Inflammatory macrophage treated with lipopolysaccharide for 1 hour (primary cell): Measurements from ENCODE around the gene PARD3.
A peak's percentile ranks its signal among the peaks of the same experiment; 100 is the strongest.

ENCODE experiments used
- DNase-seq, 2 donors: peaks; one replicate each; pipeline ENCODE4 v3.0.0-alpha.2; 2020 to 2022

The PARD3 gene

GRCh38 chr10:34524369-34525091, 290.6 kb downstream of the PARD3 start:
- no peak for DNase-seq

- no peak for DNase-seq
These were observed 291.9 kb downstream of the PARD3 start for GRCh38 chr10:34523017-34523767.

DNA sequence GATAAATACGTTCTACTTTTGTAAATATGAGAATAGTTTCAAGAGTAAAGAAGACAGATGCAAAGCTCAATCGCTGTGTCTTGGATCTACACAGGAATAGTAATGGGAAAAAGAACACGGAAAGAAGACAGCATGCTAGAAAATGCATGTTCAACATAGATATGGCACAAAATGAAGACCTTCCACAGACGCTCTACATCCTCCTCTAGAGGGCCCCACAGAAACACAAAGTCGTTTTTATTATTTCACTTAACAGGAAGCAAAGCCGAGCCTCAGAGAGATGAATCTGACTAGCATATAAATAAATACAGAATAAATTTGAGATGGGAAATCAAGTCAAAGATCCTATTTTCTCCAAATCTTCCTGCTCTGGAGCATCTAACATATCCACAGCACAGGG, 292.6 kb downstream of the PARD3 start:
- peak; percentile 9 to 49 for DNase-seq

DNA sequence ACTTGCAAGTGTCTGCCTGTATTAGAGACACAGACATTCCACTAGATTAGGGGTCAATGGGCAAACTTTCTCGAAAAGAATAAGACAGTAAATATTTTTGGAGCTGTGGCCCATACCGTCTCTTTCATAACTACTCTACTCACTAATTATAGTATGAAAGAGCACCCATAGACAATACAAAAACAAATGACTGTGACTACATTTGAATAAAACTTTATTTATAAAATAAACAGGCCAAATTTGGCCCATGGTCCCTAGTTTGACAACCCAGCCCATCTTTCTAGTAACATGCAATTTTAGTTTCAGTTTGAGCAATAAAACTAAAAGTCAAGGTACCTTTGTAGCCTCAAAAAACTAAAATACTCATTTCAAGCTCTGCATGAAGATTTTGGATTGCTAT, 294.6 kb downstream of the PARD3 start:
- DNase-seq, result no peak

- DNase-seq, result no peak
These were observed 295.0 kb downstream of the PARD3 start for GRCh38 chr10:34520084-34520483.

DNA sequence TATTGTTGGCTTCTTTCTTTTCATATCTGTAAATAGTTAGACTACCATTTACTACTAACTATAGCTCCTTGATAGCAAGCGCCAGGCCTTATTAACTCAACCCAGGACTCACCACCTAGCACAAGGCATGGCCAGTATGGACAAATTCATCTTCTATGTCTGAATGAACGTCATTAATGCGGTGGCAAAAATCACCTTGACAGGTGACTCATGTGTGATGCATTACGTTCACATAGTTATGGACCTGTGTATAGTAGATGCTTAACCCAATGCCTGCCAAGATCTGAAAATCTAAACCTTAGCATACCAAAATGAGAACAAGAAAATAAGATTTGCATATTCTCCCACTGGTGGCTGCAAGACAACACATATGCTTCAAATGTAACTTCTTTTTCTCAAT, 300.8 kb downstream of the PARD3 start:
- no peak for DNase-seq

GRCh38 chr10:34513636-34514035, 301.5 kb downstream of the PARD3 start:
- no peak for DNase-seq

DNA sequence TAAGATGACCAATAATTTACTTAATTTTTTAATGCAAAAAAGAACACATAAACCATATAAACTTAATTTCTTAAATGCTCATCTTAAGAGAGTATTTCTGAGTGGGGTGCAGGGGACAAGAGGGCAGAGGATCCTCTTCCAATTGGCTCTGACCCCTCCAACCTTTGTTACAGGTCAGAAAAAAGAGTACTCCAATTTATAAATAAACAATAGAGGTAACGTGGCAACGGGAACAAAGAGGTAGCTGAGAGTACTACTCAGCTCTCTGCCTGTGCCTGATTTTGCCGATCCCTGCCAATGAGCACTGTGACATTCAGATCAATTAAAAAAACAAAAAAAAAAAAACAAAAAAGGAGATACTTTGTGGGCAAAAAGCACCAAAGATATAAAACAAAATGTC, 307.9 kb downstream of the PARD3 start:
- no peak for DNase-seq

DNA sequence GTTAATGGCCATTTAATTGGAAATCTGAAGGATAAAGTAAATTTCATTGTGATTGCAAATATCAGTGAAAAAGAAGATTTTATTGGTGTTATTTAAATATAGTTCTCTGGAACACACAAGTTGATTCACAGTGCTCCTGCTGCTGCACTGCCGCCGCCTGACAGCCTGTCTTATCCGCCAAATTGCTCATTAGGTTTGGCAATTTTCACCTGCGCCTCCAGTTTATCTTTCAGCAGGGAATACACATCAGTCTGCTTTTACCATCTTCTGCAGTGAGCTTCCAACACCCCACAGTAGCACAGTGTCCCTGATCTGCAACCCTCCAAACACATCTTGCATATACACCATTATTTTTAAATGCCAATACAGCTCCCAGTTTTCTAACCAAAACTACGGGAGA, 308.3 kb downstream of the PARD3 start:
- no peak for DNase-seq

DNA sequence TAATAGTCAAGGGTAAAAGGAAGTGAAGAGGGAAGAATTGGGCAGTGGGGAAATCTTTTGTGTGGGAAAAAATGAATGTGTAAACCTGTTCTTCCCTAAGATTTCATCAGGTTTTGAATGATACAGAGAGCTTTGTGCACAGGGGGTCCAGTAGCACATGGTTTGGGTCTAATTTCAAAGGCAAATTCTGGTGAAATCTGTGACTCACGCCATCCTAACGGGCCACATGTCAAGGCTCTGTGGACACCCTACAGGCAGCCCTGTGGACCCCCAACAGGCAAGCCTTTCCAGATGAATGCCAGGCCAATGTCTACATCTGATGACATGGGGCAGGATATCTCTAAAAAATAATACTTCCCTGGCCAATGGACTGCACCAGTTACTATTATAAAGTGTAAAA, 309.8 kb downstream of the PARD3 start:
- DNase-seq, result no peak

DNA sequence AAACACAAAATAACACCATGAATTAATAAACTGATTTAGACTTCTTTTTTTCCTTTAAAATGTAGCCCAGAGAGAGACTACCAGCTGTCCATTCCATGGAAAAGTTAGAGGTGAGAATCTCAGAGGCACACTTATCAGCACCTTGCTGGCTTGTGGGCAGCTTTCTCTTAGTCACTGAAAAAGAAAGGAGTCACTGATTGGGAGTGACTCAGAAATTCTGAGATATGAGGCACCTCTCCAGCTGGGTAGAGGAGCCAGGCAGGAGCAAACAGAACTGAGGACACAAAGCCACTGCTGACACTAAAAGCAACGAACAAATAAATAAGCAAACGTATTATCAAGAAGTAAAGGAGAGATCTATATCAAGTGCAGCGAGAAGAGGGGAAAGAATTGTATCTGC, 310.6 kb downstream of the PARD3 start:
- DNase-seq, result no peak

- no peak for DNase-seq
These were observed 311.4 kb downstream of the PARD3 start for GRCh38 chr10:34503704-34504103.

GRCh38 chr10:34499612-34500279, 315.4 kb downstream of the PARD3 start:
- no peak for DNase-seq

GRCh38 chr10:34498821-34499220, 316.3 kb downstream of the PARD3 start:
- no peak for DNase-seq

- DNase-seq, result no peak
These were observed 319.2 kb downstream of the PARD3 start for GRCh38 chr10:34495938-34496337.

GRCh38 chr10:34494012-34494411, 321.1 kb downstream of the PARD3 start:
- DNase-seq, result no peak

DNA sequence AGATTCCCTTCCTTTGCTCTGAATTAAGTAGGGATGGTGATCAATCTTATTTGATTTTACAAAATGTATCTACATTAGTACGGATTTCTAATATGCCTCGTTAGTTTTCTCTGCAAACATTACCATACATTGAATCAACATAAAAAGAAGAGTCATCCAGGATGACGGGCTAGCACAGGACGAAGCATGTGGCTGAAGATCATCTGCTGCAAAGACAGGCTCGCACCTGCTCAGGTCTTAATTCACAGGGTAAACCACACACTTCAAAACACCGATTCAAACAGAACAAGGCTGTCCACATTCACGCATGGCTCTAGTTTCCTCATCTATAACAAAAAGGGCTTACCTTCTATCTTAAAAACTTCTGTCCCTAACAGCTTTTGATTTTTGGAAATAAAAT, 323.0 kb downstream of the PARD3 start:
- DNase-seq, result no peak

GRCh38 chr10:34491678-34492077, 323.4 kb downstream of the PARD3 start:
- DNase-seq, result no peak

DNA sequence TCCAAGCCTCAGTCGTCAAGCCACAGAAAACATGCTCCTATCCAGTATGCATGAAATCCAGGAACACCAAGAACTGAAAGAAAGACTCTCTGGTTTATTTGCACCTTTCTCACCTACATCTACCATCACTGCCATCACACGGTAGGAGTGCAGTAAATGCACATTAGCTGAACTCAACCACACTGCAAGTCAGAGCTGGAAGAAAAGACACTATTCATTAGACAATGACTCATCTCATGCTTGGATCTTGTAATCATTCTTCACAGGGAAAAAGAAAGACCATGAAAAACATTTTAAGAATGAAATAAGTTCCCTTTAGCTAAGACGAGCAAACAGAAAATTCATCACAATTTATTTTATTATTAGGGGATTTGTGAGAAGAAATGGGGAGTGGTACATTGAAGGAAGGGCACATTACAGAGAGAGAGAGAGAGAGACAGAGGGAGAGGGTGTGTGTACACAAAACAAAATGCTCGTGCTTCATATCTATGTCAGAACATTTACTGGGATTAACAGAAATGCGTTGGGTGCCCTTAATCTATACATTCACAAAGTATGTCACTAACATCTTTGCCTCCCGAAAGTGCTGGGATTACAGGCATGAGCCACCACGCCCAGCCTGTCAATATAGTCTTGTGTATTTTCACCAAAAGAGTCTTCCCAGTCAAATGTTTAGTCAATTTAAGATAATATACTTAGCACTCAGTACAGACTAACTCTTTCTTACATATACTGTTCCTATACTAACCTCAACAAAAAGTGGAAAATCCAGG, 324.9 kb downstream of the PARD3 start:
- DNase-seq, result no peak

- DNase-seq, result no peak
These were observed 325.7 kb downstream of the PARD3 start for GRCh38 chr10:34489411-34489810.

- no peak for DNase-seq
These were observed 326.5 kb downstream of the PARD3 start for GRCh38 chr10:34488476-34489130.

- DNase-seq, result no peak
These were observed 329.1 kb downstream of the PARD3 start for GRCh38 chr10:34486008-34486407.

DNA sequence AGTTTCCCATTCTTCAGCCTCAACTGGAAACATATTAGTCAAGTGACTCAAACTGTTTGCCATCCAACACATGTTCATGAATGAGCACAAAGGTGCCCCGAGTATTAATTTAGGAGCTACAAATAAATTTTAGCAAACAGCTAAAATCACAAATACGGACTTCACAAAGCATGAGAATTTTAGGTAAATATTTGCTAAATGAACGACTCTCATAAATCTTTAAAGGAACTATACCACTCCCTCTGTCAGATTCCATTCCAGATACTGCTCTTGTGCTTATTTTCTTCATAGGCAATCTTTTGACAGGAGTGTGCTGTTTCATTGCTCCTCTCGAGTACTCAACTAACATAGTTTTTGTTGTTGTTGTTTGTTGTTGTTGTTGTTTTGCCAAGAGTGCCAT, 330.9 kb downstream of the PARD3 start:
- no peak for DNase-seq
